Mammary epithelial cell (primary cell): Measurements from ENCODE around the gene CLCN7.

Source experiments
- EZH2 ChIP-seq: IDR thresholded peaks from 2 replicates; pipeline ENCODE4 v1.6.1; 2012; ENCODE audit warnings: low read length, inconsistent platforms, borderline replicate concordance
- TF ChIP-seq, protein P1 (sequence below), 2 donors: IDR thresholded peaks in 1 of 2; conservative IDR thresholded peaks in 1 of 2; 2 replicates each; pipeline ENCODE4 v1.5.1; 2011 to 2012; ENCODE audit warnings: inconsistent platforms in 2 of 2, low read length in 2 of 2, mild to moderate bottlenecking in 2 of 2, control low read depth in 1 of 2, low read depth in 1 of 2; ENCODE audit not compliant: insufficient read depth in 1 of 2; ENCODE audit errors: extremely low read depth in 1 of 2

- TF ChIP-seq, protein P1, sequence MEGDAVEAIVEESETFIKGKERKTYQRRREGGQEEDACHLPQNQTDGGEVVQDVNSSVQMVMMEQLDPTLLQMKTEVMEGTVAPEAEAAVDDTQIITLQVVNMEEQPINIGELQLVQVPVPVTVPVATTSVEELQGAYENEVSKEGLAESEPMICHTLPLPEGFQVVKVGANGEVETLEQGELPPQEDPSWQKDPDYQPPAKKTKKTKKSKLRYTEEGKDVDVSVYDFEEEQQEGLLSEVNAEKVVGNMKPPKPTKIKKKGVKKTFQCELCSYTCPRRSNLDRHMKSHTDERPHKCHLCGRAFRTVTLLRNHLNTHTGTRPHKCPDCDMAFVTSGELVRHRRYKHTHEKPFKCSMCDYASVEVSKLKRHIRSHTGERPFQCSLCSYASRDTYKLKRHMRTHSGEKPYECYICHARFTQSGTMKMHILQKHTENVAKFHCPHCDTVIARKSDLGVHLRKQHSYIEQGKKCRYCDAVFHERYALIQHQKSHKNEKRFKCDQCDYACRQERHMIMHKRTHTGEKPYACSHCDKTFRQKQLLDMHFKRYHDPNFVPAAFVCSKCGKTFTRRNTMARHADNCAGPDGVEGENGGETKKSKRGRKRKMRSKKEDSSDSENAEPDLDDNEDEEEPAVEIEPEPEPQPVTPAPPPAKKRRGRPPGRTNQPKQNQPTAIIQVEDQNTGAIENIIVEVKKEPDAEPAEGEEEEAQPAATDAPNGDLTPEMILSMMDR (conservative IDR thresholded peaks at IDR 0.05 in 1 of 2, IDR thresholded peaks at IDR 0.05 in 1 of 2; ENCODE audit: extremely low read depth in 1 of 2, insufficient read depth in 1 of 2, low read depth in 1 of 2, low read length in 2 of 2) = no peak
- TF ChIP-seq EZH2 = no peak
These were observed 73.6 kb downstream of the CLCN7 start for GRCh38 chr16:1401061-1401757.
